HG03045 (cell line): ENCODE data around the gene MMP24.
"Not testable (repeated sequence)": the region's sequence is repeated elsewhere in the genome, so short reads cannot be mapped to it uniquely, and the experiment has no call there.

ENCODE experiments used
- ATAC-seq: cut with Tn5 transposase; IDR thresholded peaks from one replicate; pipeline ENCODE4 v1.9.1; 2021; ENCODE audit warnings: mild to moderate bottlenecking, moderate library complexity; ENCODE audit not compliant: unreplicated experiment

Gene MMP24

DNA sequence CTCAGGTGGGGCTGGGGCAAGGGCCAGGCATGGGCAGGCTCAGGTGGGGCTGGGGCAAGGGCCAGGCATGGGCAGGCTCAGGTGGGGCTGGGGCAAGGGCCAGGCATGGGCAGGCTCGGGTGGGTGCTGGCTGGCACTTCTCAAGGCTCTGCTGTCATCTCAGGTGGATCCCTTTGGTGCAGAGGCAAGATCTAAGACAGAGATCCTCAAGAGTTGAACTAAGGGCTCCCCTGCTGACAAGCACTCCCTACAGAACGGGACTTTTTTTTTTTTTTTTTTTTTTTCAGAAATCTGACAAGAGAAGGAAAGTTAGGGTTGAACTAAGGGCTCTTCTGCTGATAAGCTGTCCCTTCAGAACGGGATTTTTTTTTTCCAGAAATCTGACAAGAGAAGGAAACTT lies 26.5 kb downstream of the MMP24 start:
- no peak for ATAC-seq

DNA sequence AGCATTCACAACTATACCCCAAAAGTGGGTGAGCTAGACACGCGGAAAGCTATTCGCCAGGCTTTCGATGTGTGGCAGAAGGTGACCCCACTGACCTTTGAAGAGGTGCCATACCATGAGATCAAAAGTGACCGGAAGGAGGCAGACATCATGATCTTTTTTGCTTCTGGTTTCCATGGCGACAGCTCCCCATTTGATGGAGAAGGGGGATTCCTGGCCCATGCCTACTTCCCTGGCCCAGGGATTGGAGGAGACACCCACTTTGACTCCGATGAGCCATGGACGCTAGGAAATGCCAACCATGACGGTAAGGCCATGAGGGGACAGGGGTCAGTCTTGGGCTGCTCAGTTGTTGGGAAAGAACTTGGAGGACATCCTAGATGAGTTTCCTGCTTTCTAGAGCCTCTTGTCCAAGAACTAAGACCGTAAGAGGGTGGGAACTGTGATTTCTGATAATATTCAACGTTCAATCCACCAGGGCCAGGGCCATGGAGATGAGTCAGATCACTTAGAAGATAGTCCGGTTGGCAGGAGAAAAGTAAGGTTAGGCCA lies 28.0 kb downstream of the MMP24 start:
- ATAC-seq: no peak

DNA sequence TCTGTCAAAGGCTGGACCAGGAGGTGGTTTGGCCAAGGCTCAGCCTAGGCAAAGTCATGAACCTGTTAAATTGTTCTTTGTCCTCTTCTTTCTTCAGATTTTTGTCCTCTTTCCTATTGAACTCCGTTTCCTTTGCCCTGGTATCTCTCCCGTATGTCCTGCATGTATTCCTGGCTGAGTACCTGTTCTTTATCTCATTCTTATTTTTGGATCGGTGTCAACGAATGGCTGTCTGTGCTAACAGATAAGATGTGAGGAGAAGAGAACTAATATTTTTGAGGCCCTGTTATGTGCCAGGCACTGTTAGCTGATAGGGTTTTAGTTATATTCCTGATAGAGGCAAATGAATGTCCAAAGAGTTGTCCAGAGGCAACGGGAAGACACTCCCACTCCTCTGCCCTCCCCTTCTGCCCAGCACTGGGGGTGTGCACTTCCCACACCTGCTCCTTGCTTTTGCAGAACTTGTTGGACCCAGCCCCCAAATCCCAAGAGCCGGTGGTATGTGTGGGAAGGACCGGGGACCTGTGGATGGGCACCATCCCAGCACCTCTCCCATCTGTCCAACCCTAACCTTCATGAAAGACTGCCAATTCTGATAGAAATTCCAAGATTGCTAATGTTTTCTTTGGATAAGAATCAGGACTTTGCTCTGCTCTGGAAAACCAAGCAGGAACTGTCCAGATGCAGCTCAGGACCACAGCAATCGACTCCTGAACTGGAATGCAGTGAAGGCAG lies 30.9 kb downstream of the MMP24 start:
- no peak for ATAC-seq

DNA sequence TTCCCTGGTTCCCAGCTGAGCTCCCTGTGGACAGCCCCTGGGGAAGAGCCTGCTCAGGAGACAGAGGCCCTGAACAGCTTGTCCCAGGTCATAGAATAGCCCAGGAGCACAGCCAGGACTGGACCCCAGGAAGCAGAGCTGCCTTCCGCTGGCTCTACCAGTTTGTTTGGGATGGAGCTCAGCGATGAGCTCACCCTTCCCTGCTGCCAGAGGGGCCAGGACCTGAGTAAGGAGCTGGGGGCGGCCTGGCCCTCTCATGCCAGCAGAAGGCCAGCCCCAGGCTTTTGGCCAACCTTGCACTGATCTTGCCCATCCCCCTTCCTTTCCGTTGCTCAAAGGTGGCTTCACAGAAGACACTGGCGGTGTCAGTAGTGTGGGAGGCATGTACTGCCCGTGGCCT lies 33.9 kb downstream of the MMP24 start:
- no peak for ATAC-seq

DNA sequence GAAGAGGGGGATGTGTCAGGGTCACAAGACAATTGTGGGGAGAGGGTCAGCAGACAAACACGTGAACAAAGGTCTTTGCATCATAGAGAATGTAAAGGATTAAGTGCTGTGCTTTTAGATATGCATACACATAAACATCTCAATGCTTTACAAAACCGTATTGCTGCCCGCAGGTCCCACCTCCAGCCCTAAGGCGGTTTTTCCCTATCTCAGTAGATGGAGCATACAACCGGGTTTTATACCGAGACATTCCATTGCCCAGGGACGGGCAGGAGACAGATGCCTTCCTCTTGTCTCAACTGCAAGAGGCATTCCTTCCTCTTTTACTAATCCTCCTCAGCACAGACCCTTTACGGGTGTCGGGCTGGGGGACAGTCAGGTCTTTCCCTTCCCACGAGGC lies 35.8 kb downstream of the MMP24 start:
- ATAC-seq: not testable (repeated sequence)

DNA sequence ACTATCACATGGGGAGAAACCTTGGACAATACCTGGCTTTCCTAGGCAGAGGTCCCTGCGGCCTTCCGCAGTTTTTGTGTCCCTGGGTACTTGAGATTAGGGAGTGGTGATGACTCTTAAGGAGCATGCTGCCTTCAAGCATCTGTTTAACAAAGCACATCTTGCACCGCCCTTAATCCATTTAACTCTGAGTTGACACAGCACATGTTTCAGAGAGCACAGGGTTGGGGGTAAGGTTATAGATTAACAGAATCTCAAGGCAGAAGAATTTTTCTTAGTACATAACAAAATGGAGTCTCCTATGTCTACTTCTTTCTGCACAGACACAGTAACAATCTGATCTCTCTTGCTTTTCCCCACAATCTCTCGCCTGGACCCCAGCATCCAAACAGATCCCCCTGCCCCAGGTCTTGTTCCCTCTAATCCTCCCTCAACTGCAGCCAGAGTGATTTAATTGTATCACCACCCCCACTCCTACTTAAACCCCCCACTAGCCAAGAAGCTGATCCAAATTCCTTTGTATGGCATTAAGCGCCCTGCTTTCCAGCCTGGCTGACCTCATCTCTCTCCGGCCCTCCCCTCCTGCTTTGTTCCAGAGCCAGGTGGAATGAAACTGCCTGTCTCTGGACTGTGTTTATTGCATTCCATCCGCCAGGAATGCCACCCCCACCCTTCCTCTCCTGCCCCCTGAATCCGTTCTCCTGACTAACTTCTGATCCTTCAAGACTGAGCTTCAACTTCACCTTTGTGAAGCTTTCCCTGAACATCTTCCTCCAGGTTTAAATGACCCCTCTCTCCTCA lies 36.4 kb downstream of the MMP24 start:
- not testable (repeated sequence) for ATAC-seq

DNA sequence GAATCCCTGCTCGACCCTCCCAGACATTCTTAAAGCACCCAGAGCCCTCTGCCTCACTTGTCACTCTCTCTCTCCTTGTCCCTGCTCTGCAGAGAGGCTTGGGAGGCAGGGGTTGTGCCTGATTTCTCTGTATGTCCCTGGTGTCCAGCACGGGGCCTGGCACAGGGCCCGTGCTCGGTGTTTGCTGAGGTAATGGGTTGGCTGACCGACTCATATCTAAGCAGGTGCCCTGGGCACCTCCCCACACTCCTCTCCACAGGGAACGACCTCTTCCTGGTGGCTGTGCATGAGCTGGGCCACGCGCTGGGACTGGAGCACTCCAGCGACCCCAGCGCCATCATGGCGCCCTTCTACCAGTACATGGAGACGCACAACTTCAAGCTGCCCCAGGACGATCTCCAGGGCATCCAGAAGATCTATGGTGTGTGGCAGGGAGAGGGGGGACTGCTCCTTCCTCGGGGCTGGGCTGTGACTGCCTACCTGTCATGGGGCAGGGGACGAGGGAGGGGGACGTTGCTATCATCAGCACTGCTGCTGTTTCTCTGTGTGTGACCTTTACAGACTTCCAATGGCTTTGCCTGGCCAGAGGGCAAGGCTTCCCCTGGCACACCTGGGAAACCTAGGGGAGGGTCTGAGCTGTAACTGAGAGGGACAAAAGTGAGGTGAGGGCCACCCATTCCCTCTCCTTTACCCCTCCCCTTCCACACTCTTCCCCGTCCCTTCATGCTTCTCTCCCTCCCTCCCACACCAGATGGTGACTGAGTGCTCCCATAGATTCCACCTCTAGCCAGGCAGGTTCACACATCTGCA lies 37.2 kb downstream of the MMP24 start:
- no peak for ATAC-seq

DNA sequence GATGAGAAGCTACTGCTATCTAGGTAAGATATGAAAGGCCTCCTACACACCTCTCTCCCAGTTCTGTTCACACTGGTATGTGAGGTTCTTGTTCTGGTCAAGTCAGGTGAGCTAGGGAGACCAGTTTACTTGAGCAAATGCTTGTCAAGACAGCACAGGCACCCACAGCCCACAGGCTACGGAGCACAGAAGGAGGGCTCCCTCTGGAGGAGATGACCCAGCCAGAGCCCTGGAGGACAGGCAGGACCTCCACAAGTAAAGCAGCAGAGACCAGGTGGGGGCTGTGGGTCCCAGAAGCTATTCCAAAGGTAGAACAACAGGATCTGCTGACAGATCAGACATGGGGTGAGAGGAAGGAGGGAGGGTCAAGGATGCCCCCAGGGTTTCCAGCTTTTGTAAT lies 38.3 kb downstream of the MMP24 start:
- ATAC-seq: no peak

DNA sequence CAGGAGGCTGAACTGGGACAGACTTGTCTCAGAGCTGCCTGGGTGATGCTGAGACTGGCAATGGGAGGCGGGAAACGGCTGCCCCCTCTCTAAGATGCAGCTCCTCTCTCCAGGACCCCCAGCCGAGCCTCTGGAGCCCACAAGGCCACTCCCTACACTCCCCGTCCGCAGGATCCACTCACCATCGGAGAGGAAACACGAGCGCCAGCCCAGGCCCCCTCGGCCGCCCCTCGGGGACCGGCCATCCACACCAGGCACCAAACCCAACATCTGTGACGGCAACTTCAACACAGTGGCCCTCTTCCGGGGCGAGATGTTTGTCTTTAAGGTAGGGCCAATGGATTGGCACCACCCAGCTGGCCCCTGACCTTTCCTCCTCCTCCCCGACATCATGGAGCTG lies 40.6 kb downstream of the MMP24 start:
- ATAC-seq: no peak

DNA sequence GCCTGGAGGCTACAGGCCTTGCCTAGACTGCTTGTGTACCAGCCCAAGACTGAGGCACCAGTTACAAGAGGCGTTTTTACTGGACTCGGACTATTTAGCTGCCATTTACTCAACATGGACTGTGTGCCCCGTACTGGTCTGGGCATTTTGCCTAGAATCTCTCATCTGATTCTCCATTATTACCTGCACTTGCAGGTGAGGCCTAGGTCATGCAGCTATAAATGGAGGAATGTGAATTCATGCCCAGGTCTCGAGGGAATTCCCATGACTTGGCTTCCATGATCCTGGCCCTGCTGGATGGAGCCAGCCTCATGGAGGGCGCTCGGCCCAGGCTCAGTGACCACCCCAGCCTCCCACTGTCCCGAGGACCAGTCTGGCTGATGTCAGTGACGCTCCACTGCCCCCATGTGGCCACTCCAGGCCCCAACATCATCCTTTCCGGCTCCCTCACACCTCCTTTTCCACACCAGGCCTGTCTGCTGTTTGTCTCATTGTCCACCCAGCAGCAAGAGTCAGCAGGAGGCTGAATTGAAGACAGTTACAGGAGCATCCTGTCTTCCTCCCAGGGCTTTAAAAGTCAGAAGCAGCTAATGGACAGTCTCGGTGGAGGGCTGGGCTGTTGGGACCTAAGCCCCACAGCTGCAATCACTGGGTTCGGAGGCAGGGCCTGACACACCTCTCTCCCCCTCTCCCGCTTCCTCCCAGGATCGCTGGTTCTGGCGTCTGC lies 42.7 kb downstream of the MMP24 start:
- no peak for ATAC-seq

DNA sequence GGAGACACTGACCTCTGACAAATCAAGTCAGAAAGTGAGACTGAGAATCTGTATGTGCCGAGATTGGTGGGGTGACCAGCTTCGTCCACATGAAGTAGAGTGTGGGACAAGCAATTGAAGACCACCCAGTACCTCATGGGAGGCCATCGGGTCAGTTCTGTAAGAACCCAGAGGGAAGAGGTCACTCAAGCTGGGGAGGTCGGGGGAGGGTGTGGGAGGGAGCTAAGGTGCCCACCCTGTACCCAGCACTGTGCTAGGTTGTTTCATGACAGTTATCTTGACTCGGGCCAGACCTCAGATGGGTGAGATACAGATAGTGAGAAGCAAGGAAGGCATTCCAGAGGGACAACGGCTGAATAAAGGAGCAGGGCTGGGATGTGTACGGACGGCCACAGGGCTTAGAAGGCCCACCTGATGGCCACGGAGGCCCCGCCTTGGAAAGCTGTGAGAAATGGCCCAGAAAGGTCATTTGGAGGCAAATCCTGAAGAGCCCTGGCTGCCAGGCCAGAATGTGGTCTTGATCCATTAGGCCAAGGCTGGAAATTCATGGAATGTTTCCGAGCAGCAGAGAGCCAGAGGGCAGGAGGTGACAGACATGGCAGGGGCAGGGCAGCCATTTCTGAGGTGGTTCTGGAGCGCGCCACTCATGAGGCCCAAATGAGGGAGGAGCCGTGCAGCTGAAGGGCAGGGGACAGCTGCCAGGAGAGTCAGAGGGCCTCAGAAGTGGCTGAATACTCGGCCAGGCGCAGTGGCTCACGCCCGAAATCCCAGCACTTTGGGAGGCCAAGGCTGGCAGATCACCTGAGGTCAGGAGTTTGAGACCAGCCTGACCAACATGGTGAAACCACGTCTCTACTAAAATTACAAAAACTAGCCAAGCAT lies 43.8 kb downstream of the MMP24 start:
- no peak for ATAC-seq

DNA sequence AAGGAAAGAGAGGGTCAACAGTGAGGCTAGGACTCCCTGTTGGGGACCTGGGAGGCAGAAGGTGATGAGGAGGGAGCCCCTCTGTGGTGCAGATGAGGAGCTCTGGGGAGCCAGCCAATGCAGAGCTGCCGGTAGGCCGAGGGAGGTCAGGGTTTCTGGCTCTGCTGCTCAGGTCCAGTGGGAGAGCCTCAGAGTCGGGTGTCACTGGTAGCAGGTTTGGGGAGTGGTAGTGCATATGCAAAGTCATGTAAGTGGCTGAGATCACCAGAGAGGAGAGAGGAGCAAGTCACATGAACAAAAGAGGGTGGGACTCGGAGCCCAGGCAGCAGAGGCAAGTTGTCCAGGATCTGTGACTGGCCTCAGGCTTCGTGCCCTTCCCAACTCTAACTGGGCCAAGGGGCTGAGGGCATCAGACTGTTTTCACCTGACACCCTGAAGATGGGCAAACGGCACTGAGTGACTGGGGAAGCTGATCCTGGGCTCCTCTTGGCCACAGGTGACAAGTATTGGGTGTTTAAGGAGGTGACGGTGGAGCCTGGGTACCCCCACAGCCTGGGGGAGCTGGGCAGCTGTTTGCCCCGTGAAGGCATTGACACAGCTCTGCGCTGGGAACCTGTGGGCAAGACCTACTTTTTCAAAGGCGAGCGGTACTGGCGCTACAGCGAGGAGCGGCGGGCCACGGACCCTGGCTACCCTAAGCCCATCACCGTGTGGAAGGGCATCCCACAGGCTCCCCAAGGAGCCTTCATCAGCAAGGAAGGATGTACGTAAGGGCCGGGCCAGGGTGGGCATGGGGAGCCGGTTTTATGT lies 44.8 kb downstream of the MMP24 start:
- ATAC-seq: no peak

DNA sequence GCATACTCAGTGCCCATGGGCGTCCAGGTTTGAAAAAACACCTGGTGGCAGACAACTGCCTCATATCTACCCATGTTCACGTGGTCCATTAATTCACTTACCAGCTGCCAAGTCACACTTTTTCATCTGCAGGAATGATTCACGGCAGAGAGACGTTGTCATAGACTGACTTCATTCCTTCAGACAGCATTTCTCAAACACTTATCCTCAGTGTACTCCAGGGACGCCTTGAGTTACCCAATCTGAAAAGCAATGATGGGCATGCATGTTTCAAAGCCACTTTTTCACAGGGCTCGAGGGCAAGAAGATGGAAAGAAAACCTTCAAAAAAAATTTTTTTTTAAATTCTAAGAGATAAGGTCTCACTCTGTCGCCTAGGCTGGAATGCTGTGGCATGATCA lies 45.4 kb downstream of the MMP24 start:
- ATAC-seq: no peak

DNA sequence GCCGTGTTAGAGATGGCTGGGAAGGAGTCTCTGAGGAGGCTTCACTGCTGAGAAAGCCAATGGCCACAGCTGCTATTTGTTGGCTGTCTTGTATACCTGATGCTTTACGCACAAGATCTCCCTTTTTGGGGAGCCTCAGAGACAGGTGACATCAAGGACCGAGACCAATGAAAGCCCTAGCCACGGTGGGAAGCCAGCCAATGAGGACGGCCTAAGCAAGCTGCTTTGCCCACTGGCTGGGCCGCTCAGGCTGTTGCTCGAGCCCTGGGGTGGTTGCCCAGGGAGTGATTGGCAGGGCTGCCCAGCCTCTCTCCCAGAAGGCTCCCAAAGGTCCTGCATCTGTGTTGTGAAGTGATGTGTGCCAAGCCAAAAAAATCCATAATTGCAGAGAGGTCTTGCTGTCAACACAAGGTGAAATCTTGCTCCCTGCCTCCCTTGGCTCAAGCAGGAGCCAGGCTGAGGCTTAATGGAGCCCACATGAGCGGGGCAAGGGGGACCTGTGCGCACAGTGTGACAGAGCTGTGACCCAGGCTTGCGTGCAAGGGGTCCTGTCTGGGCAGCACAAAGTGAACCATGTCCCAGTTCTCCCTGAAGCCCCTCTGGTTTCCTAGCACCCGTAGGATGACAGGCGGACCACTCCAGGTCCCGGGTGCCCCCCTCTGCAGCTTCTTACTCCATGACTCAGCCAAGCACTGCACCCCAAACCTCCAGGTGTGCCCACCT lies 47.1 kb downstream of the MMP24 start:
- no peak for ATAC-seq

DNA sequence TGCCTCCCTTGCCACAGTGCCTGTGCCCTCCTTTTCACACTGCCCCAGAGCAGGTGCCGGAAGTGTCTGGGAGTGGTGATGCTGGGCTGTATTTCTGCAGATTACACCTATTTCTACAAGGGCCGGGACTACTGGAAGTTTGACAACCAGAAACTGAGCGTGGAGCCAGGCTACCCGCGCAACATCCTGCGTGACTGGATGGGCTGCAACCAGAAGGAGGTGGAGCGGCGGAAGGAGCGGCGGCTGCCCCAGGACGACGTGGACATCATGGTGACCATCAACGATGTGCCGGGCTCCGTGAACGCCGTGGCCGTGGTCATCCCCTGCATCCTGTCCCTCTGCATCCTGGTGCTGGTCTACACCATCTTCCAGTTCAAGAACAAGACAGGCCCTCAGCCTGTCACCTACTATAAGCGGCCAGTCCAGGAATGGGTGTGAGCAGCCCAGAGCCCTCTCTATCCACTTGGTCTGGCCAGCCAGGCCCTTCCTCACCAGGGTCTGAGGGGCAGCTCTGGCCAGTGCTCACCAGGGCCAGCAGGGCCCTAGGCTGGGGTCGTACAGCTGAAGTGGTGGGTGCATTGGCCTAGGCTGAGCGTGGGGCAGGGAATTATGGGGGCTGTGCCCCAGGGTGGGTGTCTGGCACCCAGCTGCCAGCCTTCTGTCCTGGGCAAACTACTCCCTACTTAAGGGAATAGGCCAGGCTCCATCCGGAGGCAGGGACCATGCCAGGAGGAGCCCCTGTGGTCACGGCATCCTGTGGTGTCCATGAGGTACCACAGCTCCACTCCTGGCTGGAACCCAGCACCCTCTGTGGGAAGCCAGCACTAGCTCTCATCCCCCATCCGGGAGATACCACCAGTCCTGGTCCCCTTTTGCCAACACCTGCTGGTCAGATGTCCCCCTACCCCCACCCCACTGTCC lies 47.9 kb downstream of the MMP24 start:
- ATAC-seq: no peak

DNA sequence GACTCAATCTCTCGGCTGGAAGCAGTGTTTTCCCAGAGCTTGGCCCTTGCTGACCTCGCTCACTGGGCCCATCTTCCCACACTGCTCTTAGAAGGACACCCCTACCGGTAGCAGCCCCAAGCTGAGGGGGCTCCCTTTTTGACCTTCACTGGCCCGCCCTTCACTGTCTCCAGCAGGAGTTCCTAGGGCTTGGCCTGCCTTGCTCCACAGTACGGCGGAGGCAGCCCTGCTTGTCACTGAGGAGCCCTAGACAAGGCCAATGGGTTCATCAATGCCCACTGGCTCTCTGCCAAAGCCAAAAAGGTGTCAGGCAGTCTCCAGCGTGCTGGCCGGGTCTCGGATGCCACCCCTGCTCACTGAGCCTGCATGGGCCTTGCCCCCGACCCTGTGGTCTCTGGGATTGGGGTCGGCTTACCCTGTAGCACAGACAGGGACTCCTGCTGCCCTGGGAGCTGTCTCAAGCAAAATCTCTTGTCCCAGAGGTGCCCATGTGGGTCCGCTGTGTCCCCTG lies 49.3 kb downstream of the MMP24 start:
- ATAC-seq: no peak

DNA sequence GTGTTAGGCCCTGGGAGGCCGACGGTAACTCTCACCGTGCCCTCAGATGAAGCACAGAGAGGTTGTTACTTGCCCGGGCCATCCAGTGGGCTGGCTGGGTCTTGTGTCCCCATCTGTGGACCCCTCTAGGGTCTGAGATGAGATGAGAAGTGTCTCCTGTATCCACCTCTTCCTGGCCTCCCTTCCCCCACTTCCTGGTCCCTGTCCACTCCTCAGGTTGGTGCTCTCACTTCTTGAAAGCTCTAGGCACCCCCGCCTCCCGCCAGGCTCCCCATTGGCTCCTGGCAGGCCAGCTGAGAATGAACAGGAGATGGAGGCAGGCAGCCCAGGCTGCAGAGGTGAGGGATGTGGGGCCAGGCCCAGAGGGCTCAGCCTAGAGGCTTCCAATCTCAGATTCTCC lies 49.9 kb downstream of the MMP24 start:
- no peak for ATAC-seq
